ENCODE measurements around the gene RBPMS2. TPM values are rescaled to one million over a fixed set of nuclear protein-coding genes. Genes with fewer than 3 reads are reported as not detected.
A peak's percentile ranks its signal among the peaks of the same experiment; 100 is the strongest.

Gene RBPMS2
- total and polyA plus RNA-seq, 5 experiments from 2014 or later: not detected

GRCh38 chr15:64706011-64706911 is 69.1 kb downstream of the RBPMS2 start:
- POLR2A ChIA-PET: interaction anchor here (1.0 kb wide), 1 partner anchor 11 kb away, joined by 4 read pairs; no protein-coding TSS in a partner anchor
- ATAC-seq: no peak
- H3K27ac Mint-ChIP-seq: peak overlapping the region in 2 of 10 donors; percentile 1 to 11
- no peak for DNase-seq
- peaks cover 20 to 25% (median 23%) of the 10 kb centered on the region in 4 donors for H3K4me1 Mint-ChIP-seq
- H3K4me3 Mint-ChIP-seq: peak overlapping the region in 3 of 10 donors; percentile 38 to 70 (median 59)
- H3K27me3 Mint-ChIP-seq: no peaks in the 10 kb centered on the region
- no peaks in the 10 kb centered on the region for H3K9me3 Mint-ChIP-seq
- peaks cover 0 to 1% (median 0%) of the 10 kb centered on the region in 3 donors for H3K36me3 Mint-ChIP-seq

GRCh38 chr15:64705006-64705405 is 70.4 kb downstream of the RBPMS2 start:
- H3K9me3 Mint-ChIP-seq: no peaks in the 10 kb centered on the region
- ATAC-seq (no peak), DNase-seq (no peak)
- no peaks in the 10 kb centered on the region for H3K27me3 Mint-ChIP-seq
- H3K4me1 Mint-ChIP-seq: peaks cover 29 to 37% (median 35%) of the 10 kb centered on the region in 4 donors
- no peak overlapping the region for H3K27ac Mint-ChIP-seq
- peak overlapping the region in 2 of 10 donors; percentile 47 to 55 for H3K4me3 Mint-ChIP-seq
- POLR2A ChIA-PET: interaction anchor here (0.6 to 1.0 kb wide), 2 partner anchors 13 to 152 kb away, joined by 3 to 4 read pairs; no protein-coding TSS in a partner anchor
- peaks cover 0 to 5% (median 5%) of the 10 kb centered on the region in 3 donors for H3K36me3 Mint-ChIP-seq

DNA sequence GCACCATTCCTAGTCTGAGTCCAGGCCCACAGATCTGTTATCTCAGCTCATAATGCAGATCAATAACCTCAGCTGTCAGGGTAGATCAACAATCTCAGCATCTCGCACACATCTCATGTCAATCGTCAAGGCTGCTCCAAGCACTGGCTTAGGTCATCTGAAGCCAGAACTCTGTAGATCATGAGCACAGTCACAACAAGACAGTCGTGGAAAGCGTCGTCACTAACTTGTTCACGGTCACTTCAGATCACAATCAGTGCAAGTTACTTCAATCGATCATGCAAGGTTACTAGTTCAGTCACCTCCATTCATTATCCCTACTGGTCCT is 71.8 kb downstream of the RBPMS2 start:
- Mint-ChIP-seq H3K36me3 (peaks cover 0 to 5% (median 5%) of the 10 kb centered on the region in 3 donors), H3K4me3 (peak overlapping the region; percentile 75 to 92 (median 88)), H3K27me3 (no peaks in the 10 kb centered on the region), H3K9me3 (no peaks in the 10 kb centered on the region), H3K4me1 (peaks cover 36 to 51% (median 49%) of the 10 kb centered on the region in 4 donors), H3K27ac (peak overlapping the region; percentile 34 to 96 (median 89))
- no peak for DNase-seq
- peak; percentile 5 to 8 for ATAC-seq
- POLR2A ChIA-PET: interaction anchor here (0.6 to 1.0 kb wide), 2 partner anchors 14 to 21 kb away, joined by 3 read pairs; no protein-coding TSS in a partner anchor

GRCh38 chr15:64702816-64703631 is 72.4 kb downstream of the RBPMS2 start:
- H3K27ac Mint-ChIP-seq: peak overlapping the region; percentile 34 to 96 (median 89)
- H3K9me3 Mint-ChIP-seq: no peaks in the 10 kb centered on the region
- no peaks in the 10 kb centered on the region for H3K27me3 Mint-ChIP-seq
- peak overlapping the region; percentile 75 to 92 (median 88) for H3K4me3 Mint-ChIP-seq
- POLR2A ChIA-PET: interaction anchor here (0.6 to 1.0 kb wide), 2 partner anchors 14 to 21 kb away, joined by 3 read pairs; no protein-coding TSS in a partner anchor
- DNase-seq (peak; percentile 87 to 97 (median 94)), ATAC-seq (peak; percentile 89 to 94)
- peaks cover 0 to 5% (median 4%) of the 10 kb centered on the region in 3 donors for H3K36me3 Mint-ChIP-seq
- H3K4me1 Mint-ChIP-seq: peaks cover 36 to 57% (median 54%) of the 10 kb centered on the region in 4 donors

GRCh38 chr15:64701482-64702184 is 73.8 kb downstream of the RBPMS2 start:
- no peak for ATAC-seq
- H3K4me3 Mint-ChIP-seq: peak overlapping the region; percentile 75 to 92 (median 88)
- H3K27ac Mint-ChIP-seq: peak overlapping the region; percentile 34 to 94 (median 86)
- no peaks in the 10 kb centered on the region for H3K9me3 Mint-ChIP-seq
- no peak for DNase-seq
- peaks cover 0 to 5% (median 4%) of the 10 kb centered on the region in 3 donors for H3K36me3 Mint-ChIP-seq
- POLR2A ChIA-PET: interaction anchor here (0.7 to 2.4 kb wide), 3 partner anchors 9 to 202 kb away, joined by 3 to 7 read pairs (median 3); no protein-coding TSS in a partner anchor
- H3K27me3 Mint-ChIP-seq: no peaks in the 10 kb centered on the region
- H3K4me1 Mint-ChIP-seq: peaks cover 40 to 69% (median 61%) of the 10 kb centered on the region in 4 donors

DNA sequence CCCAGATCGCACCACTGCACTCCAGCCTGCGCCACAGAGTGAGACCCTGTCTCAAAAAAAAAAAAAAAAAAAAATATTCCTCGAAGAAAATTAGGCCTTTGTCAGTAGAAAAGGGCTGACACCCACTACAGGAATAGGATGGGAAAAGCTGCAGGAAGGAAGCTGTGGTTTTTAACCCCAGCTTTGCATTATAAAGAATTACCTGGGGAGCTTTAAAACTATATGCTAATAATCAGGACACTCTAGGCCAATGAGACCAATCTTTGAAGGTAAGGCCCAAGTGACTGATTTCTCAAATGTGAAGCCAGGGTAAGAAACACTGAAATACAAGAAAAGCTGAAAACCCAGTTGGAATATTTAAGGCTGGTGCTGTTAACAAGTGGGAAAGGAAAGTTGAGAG is 74.3 kb downstream of the RBPMS2 start:
- H3K27me3 Mint-ChIP-seq: no peaks in the 10 kb centered on the region
- H3K9me3 Mint-ChIP-seq: no peaks in the 10 kb centered on the region
- H3K4me3 Mint-ChIP-seq: peak overlapping the region; percentile 75 to 92 (median 88)
- H3K4me1 Mint-ChIP-seq: peaks cover 41 to 75% (median 63%) of the 10 kb centered on the region in 4 donors
- ATAC-seq (no peak), DNase-seq (no peak)
- POLR2A ChIA-PET: interaction anchor here (0.7 to 2.4 kb wide), 3 partner anchors 9 to 203 kb away, joined by 3 to 7 read pairs (median 3); no protein-coding TSS in a partner anchor
- H3K36me3 Mint-ChIP-seq: peaks cover 0 to 5% (median 4%) of the 10 kb centered on the region in 3 donors
- peak overlapping the region; percentile 34 to 93 (median 70) for H3K27ac Mint-ChIP-seq

GRCh38 chr15:64699751-64700388 is 75.5 kb downstream of the RBPMS2 start:
- DNase-seq (no peak), ATAC-seq (no peak)
- Mint-ChIP-seq H3K27ac (peak overlapping the region in 9 of 10 donors; percentile 34 to 93 (median 65)), H3K4me1 (peaks cover 46 to 87% (median 73%) of the 10 kb centered on the region in 4 donors), H3K36me3 (peaks cover 0 to 15% (median 4%) of the 10 kb centered on the region in 3 donors), H3K4me3 (peak overlapping the region; percentile 4 to 92 (median 88)), H3K27me3 (no peaks in the 10 kb centered on the region), H3K9me3 (no peaks in the 10 kb centered on the region)
- POLR2A ChIA-PET: interaction anchor here (1.3 to 2.4 kb wide), 2 partner anchors 18 to 194 kb away, joined by 5 to 7 read pairs; no protein-coding TSS in a partner anchor

DNA sequence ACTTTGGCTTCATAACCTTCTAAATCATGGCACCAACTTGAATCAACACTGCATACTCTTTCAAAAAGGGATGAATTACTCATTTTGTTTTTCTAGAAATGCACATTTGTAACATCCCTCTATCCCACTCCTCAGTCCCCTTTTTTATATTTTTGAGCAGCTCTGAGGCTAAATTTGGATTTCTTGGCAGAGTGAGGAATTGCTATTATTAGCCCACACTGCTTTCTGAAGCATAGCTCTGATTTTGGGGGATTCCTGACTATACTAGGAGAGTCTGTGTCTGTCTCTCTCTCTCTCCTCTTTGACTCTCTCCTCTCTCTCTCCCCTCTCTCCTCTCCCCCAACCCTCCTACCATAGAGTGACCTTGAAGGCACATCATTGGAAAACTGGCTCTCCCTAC is 76.6 kb downstream of the RBPMS2 start:
- ATAC-seq: no peak
- Mint-ChIP-seq H3K9me3 (no peaks in the 10 kb centered on the region), H3K36me3 (peaks cover 0 to 24% (median 4%) of the 10 kb centered on the region in 3 donors), H3K4me3 (peak overlapping the region in 5 of 10 donors; percentile 4 to 54 (median 30)), H3K27ac (peak overlapping the region; percentile 0 to 88 (median 66)), H3K27me3 (no peaks in the 10 kb centered on the region), H3K4me1 (peaks cover 45 to 90% (median 75%) of the 10 kb centered on the region in 4 donors)
- POLR2A ChIA-PET: interaction anchor here (0.7 kb wide), 1 partner anchor 19 kb away, joined by 3 read pairs; no protein-coding TSS in a partner anchor
- no peak for DNase-seq

GRCh38 chr15:64697911-64698369 is 77.4 kb downstream of the RBPMS2 start:
- peaks cover 42 to 91% (median 73%) of the 10 kb centered on the region in 4 donors for H3K4me1 Mint-ChIP-seq
- H3K36me3 Mint-ChIP-seq: peaks cover 0 to 27% (median 4%) of the 10 kb centered on the region in 3 donors
- POLR2A ChIA-PET: no interaction called here
- ATAC-seq: no peak
- no peak overlapping the region for H3K4me3 Mint-ChIP-seq
- no peaks in the 10 kb centered on the region for H3K9me3 Mint-ChIP-seq
- no peaks in the 10 kb centered on the region for H3K27me3 Mint-ChIP-seq
- DNase-seq: no peak
- H3K27ac Mint-ChIP-seq: peak overlapping the region in 9 of 10 donors; percentile 4 to 88 (median 60)

GRCh38 chr15:64696481-64696880 is 78.9 kb downstream of the RBPMS2 start:
- Mint-ChIP-seq H3K27me3 (no peaks in the 10 kb centered on the region), H3K4me3 (no peak overlapping the region), H3K27ac (peak overlapping the region in 6 of 10 donors; percentile 23 to 60 (median 48)), H3K4me1 (peaks cover 33 to 85% (median 70%) of the 10 kb centered on the region in 4 donors), H3K9me3 (no peaks in the 10 kb centered on the region), H3K36me3 (peaks cover 0 to 32% (median 4%) of the 10 kb centered on the region in 3 donors)
- POLR2A ChIA-PET: interaction anchor here (0.6 kb wide), 1 partner anchor 598 kb away, joined by 4 read pairs; no protein-coding TSS in a partner anchor
- no peak for ATAC-seq
- DNase-seq: no peak

GRCh38 chr15:64695561-64695992 is 79.8 kb downstream of the RBPMS2 start:
- ATAC-seq: peak in 1 of 2 donors; percentile 45
- Mint-ChIP-seq H3K36me3 (peaks cover 0 to 37% (median 2%) of the 10 kb centered on the region in 3 donors), H3K27ac (peak overlapping the region in 8 of 10 donors; percentile 10 to 83 (median 60)), H3K4me3 (peak overlapping the region in 1 of 10 donors; percentile 37), H3K27me3 (no peaks in the 10 kb centered on the region), H3K4me1 (peaks cover 30 to 83% (median 65%) of the 10 kb centered on the region in 4 donors), H3K9me3 (no peaks in the 10 kb centered on the region)
- POLR2A ChIA-PET: no interaction called here
- DNase-seq: peak in 1 of 10 donors; percentile 8

Data from naive thymus-derived CD8-positive, alpha-beta T cell (primary cell).